Stimulated activated CD8-positive, alpha-beta memory T cell treated with anti-CD3 and anti-CD28 coated beads, Interleukin-4, amount 100 ng/mL, for 48 hours (primary cell): ENCODE data around the gene ATP13A3.
"Not testable (repeated sequence)": the region's sequence is repeated elsewhere in the genome, so short reads cannot be mapped to it uniquely, and the experiment has no call there.

Source experiments
- DNase-seq: peaks from one replicate; pipeline ENCODE4 v3.0.0-alpha.2; 2020

ATP13A3 gene

GRCh38 chr3:194486540-194487288, at the start of gene ATP13A3:
Gene ATP13A3 (minus strand): TSS chr3:194487002. CDS start chr3:194462190, 24,812 bp downstream.
- peak; percentile 88 for DNase-seq

DNA sequence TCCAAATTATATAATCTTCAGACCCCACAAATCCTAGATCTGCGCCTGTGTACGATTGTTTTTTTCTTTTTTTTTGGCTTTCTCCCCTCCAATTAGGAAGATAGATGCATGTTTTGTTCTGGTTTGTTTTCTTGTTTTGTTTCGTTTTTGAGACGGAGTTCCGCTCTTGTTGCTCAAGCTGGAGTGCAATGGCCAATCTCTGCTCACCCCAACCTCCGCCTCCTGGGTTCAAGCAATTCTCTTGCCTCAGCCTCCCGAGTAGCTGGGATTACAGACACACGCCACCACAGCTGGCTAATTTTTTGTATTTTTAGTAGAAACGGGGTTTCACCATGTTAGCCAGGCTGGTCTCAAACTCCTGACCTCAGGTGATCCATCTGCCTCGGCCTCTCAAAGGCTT, 48.4 kb upstream of the ATP13A3 start:
- DNase-seq: not testable (repeated sequence)

GRCh38 chr3:194534243-194534642, 47.4 kb upstream of the ATP13A3 start:
- no peak for DNase-seq

- DNase-seq: no peak
Observed at GRCh38 chr3:194532591-194532990, 45.8 kb upstream of the ATP13A3 start.

DNA sequence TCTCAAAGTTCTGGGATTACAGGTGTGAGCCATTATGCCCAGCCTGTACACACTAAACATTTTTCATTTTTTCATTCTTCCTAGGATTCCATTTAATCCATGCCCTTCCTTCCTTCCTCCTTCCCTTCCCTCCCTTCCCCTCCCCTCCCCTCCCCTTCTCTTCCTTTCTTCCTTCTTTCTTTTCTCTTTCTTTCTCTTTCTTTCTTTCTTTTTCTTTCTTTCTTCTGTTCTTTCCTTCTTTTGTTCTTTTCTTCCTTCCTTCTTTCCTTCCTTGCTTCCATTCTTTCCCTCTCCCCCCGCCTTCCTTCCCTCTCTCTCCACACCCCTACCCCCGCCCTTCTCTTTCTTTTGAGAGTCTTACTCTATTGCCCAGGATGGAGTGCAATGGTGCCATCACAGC, 40.9 kb upstream of the ATP13A3 start:
- no peak for DNase-seq

DNA sequence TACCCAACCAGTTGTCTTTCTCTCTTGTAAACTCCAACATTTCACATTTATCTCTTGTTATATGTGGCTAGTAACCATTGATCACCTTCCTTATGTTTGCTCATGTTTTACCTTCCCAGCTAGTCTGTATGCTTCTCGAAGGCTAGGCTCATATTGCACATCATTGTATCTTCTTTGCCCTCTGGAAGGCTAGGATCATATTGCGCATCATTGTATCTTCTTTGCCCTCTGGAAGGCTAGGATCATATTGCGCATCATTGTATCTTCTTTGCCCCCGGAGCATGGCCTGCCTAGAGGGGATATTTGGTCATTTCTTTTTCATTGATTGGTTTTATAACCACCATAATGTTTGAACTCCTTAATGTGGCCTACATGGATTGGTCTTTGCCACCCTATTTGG, 39.4 kb upstream of the ATP13A3 start:
- DNase-seq: no peak

DNA sequence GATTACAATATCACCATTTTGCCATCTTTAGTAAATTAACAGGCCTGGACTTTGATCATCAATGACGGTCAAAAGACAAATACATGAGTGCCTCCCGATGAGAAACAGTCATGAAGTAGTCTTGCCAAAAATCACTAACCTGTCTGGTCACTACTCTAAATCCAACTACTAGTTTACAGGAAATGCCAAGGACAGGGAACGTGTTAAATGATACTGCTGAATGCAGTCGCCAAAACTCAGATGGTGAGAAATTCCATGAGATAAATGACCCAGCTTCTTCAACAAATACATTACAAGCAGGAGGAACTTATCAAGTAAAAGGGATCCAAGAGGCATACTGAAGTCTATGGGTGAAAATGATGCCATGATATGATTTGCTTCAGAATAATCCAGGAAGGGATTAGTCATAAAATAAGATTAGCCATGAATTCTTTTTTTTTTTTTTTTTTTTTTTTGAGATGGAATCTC, 35.8 kb upstream of the ATP13A3 start:
- no peak for DNase-seq

DNA sequence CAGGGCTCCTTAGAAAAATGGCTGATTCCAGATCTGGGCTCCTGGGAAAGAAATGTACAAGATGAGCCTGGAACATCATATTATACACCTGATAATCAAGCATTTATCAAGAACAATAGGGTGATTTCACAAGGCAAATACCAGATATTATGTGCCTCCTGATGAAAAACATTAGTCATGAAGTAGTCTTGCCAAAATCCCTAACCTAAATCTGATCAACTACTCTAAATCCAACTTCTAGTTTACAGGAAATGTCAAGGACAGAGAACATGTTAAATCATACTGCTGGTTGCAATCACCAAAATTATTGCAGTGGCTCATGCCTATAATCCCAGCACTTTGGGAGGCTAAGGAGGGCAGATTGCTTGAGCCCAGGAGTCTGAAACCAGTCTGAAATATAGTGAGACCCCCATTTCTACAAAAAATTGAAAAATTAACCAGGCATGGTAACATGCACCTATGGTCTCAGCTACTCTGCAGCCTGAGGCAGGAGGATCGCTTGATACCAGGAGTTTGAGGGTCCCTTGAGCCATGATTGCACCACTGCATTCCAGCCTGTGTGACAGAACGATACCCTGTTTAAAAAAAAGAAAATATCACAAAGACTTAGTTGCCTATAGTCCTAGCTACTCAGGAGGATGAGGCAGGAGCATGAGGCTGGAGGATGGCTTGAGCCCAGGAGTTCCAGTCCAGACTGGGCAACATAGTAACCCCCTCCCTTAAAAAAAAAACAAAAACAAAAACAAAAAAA, 34.9 kb upstream of the ATP13A3 start:
- no peak for DNase-seq

- peak; percentile 82 for DNase-seq
Observed at GRCh38 chr3:194520682-194521162, 33.9 kb upstream of the ATP13A3 start.

- not testable (repeated sequence) for DNase-seq
Observed at GRCh38 chr3:194520201-194520600, 33.4 kb upstream of the ATP13A3 start.

- no peak for DNase-seq
Observed at GRCh38 chr3:194518652-194519051, 31.9 kb upstream of the ATP13A3 start.

DNA sequence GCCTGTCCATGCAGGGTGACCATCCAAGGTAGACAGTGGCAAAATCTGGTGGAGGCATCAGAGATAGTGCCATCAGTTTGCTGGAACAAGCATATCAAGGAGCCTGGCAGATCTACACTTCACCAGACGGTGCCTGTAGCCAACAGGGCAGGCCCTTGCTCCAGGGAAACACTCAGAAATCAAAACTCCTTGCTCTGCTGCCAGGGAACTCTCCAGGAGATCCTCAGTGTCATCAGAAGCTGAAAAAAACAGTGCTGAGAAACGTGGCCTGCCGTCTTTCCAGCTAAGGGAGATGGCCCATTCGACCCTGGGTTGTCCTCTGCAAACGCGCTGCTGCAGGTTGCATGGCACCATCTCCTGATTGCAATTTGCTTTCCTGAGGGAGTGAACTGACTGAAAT, 30.5 kb upstream of the ATP13A3 start:
- DNase-seq: no peak

DNA sequence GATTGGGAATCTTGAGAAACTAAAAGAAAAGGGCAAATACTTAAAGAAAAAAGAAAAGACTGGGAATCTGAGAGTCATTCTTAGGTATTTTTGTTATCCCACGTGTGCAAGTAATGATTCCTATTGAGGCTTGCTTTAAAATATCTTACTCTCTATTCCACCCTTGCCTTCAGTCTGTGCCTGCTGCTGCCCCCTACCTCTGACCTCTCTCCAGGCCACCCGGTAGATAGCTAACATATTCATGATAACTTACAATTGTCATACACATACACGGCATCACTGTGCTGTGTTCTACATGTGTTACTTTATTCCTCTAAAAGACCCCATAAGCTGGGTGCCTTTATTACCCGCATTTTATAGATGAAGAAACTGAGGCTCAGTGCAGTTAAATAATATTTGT, 27.8 kb upstream of the ATP13A3 start:
- no peak for DNase-seq

- no peak for DNase-seq
Observed at GRCh38 chr3:194512895-194513601, 26.2 kb upstream of the ATP13A3 start.

DNA sequence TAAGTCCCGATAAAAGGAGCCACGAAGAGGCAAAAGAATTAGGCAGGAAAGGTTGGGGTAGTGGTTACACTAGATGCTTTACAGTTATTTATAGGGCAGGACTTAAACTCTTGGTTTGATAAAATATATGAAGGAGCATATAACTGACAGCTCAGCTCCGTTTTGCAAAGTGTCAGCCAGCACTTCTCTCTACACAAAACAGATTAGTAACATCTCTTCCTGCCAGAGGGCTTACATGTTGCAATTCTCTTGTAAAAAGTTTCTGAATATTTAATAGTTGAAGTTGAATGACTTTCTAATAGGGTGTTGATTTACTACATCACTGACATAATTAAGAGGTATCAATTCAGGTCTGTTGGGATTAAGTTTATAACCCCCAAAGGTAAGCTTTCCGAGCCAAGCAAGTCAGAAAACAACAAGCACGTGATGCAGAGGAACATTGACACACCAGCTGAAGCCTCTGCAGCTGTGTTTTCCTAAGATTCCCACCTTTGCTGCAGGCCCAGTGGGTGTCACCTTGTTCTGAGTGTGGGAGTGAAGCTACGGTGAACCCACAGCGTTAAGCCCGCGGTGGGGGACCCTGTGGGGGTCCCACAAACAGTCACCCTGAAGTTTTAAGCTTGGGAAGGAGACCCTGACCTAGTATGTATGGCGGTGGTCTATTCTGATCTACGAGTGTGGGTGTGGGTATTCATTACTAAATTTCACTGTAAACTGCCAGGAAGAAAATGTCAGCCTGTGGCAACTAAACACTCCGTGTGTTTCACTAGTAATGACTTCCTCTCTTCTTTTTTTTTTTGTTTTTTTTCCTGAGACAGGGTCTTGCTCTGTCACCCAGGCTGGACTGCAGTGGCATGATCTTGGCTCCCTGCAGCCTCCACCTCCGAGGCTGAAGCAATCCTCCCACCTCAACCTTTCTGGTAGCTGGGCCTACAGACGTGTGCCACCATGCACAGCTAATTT, 22.0 kb upstream of the ATP13A3 start:
- DNase-seq: no peak

GRCh38 chr3:194507571-194507970, 20.8 kb upstream of the ATP13A3 start:
- no peak for DNase-seq

GRCh38 chr3:194505791-194506415, 19.1 kb upstream of the ATP13A3 start:
- DNase-seq: no peak

DNA sequence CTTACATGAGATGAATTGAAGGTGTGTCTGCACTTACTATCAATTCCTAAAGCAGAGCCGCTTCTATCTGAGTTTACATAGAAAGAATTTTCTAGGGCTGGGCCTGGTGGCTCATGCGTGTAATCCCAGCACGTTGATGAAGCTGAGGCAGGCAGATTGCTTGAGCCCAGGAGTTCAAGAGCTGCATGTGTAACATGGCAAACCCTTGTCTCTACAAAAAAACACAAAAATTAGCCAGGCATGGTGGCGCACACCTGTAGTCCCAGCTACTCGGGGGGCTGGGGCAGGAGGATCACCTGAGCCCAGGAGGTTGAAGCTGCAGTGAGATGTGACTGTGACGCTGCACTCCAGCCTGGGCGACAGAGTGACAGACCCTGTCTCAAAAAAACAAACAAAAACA, 18.1 kb upstream of the ATP13A3 start:
- no peak for DNase-seq

DNA sequence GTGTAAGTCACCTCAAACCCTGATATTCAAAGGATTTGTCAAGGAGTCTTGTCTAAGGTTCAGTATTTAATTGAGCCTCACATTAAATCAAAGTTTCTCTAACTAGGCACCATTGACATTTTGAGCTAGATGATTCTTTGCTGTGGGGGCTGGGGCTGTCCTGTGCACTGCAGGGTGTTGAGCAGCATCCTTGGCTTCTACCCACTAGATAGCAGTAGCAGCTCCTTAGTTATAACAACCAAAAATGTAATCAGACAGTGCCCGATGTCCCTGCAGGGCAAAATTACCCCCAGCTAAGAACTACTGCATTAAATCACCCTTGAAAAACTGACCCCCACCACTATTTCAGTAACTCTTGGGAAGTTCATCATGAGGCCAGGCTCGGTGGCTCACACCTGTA, 17.3 kb upstream of the ATP13A3 start:
- no peak for DNase-seq

DNA sequence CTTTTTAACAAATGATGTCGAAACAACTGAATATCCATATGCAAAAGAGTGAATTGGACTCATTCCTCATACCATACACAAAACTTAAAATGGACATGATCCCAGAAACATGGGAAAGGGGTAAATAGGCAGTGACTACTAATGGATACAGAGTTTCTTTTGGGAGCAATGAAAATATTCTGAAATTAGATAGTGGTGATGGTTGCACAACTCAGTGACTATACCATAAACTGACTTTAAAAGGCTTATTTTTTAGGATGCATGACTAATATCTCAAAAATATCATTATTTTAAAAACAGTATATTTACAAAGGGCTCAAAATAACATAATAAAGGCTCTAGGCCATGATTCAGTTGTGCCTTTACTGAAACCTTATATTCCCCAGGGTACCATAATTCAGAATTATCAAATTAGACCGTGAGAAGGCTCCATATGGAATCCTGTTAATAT, 16.3 kb upstream of the ATP13A3 start:
- no peak for DNase-seq

DNA sequence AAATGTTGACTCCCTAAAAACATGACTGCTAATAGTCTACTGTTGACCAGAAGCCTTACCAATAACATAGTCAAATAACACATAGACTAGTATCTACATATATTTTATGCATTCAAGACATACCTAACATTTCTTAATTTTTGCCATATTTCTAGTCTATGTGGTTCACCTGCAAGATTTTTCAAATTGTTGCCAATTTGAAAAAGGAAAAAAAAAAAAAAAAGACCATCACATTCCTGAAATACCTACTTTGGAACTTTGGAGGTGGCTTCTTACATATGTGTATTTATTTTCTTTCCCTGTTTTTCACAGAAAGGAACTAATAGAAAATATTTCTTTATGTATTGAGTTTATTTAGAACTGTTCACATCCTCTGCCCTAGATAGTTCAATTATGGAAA, 13.4 kb upstream of the ATP13A3 start:
- no peak for DNase-seq

DNA sequence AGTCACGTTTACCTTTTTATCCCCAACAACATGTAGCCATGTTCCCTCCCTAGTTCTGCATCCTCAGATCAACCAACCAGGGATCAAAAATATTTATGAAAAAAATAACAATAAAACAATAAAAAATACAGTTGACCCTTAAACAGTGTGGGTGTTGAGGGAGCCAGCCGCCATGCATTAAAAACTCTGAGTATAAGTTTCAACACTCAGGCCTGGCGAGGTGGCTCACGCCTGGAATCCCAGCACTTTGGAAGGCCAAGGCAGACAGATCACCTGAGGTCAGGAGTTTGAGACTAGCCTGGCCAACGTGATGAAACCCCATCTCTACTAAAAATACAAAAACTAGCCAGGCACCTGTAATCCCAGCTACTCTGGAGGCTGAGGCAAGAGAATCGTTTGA, 12.7 kb upstream of the ATP13A3 start:
- DNase-seq: not testable (repeated sequence)
